Femur (tissue), 1 donor: ENCODE data around the gene KBTBD4.

ENCODE experiments used
- DNase-seq: peaks from one replicate; pipeline ENCODE4 v3.0.0-alpha.2; 2017

Gene KBTBD4

GRCh38 chr11:47578524-47579494 is at the start of gene KBTBD4, which contains the start of gene NDUFS3:
Gene KBTBD4 (minus strand): TSS chr11:47578970. CDS start chr11:47578951, 19 bp downstream.
Gene NDUFS3 (plus strand): TSS chr11:47579074. CDS start chr11:47579092, 18 bp downstream.
- peak; percentile 94 for DNase-seq

- no peak for DNase-seq
These were observed 49.3 kb upstream of the KBTBD4 start for GRCh38 chr11:47628026-47628425.

- no peak for DNase-seq
These were observed 47.5 kb upstream of the KBTBD4 start for GRCh38 chr11:47626234-47626633.

DNA sequence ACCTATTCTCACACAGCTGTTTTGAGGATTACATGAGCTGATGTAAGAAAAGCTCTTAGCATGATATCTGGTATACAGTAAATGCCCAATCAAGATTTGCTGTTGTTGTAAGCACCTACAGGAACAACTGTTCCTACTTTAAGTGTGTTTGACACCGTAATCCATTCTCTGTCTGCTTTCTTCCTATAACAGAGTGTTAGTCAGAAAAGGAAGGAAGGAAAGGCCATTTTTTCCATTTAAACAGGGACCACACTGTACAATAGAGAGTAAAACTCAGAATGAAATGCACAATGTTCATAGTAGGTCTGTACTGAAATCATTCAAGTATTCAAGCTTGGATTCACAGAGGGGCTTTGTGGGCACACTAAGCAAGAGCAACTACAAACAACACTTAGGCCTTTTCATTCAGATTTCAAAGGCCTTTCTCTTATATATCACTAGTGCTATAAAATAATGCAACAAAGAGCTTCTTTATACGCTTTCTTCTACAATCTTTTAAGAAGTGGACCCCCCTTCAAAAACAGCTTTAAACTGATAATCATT is 42.1 kb upstream of the KBTBD4 start:
- no peak for DNase-seq

DNA sequence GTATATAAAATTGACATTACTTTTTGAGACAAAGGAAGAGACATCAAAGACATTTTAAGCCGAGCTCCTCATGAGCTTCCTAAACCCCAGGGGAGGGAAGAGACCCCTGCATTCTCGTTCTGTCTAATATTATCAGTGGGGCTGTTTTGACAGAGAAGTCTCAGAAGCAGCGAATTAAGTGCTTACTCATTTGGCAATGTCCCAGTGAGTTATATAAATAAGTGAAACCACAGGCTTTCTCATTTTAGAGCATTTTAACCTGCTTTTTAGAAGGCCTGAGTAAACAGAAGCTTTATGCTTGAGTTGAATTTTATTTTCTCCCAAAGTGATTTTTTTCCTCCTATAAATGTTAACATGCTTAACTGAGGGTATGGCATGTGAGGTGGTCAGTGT is 38.6 kb upstream of the KBTBD4 start:
- no peak for DNase-seq

- peak; percentile 76 for DNase-seq
These were observed 38.1 kb upstream of the KBTBD4 start for GRCh38 chr11:47616726-47617416.

- DNase-seq = no peak
These were observed 36.5 kb upstream of the KBTBD4 start for GRCh38 chr11:47615249-47615648.

DNA sequence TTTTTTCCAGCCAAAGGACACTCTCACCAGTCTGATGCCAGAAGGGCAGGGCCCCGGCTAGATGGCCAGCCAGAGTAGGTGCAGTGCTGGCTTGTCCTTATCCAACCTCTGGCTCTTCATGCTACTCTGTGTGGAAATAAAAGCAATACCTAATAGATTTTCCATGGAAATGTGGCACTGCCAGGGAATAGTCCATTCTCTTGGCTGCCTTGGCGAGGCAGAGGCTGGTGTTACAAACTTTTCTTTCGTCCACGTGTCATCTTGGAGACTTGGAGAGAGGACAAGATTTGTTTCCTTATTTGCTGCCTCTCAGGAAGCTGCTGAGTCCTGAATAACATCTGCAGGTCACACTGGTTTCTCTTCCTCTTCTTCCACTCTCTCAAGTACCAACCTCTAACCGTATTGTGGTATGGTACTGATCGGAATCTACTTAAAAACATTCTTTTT is 32.6 kb upstream of the KBTBD4 start:
- peak; percentile 52 for DNase-seq

DNA sequence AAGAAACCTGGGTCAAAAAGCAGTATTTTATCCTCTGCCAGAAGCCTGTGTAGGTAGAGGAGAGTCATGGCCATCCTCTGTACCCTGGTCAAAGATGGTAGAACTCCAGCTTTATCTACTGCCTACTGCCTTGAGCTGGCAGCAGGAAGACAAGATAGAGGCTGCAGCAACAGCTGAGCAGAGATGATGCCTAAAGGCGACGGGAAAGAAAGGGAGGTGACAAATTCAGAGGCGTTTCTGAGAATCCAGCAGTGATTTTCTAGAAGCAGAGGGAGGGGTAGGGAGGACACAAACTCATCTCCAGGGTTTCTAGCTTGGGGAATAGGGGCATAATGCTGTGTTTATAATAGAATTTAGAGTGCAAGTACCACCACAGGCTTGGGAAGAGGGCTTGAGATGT is 30.9 kb upstream of the KBTBD4 start:
- no peak for DNase-seq

DNA sequence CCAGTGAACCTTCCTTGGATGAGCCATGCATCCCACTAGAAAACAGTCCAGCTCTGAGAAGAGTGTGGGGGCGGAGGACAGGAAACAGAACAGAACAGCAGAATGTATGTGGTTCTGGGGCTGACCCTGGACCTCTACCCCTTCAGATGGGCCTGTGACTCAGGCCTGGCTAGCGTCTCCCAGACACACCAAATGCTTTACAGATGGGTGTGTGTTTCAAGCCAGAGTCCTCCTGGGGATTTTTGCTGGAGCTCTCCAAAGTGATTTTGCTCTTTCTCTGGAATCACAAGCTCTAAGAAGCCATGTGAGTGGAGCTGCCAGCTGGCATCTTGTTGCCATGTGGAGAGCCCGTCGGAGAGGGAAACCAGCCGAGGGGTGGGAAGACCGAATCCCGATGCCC is 28.6 kb upstream of the KBTBD4 start:
- peak; percentile 62 for DNase-seq

DNA sequence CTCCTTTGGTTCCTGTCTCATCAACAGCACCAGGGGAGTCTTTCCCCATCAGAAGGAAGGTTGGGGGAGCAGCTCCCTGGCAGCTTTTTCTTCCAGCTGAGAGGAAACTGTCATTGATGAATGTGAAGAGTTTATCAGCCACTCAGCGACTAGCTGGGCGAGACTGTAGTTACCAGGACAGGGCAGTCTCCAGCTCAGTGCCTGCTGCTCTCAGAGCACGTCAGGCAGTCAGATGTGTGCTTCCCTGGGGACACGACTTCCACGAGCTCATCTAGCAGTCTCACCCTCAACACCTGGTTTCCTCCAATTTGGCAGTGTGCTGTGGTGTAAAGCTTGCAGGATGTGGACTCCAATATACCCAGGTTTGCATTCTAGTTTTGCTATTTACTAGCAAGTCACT is 28.0 kb upstream of the KBTBD4 start:
- DNase-seq = no peak

GRCh38 chr11:47605921-47606320 is 27.2 kb upstream of the KBTBD4 start:
- no peak for DNase-seq

DNA sequence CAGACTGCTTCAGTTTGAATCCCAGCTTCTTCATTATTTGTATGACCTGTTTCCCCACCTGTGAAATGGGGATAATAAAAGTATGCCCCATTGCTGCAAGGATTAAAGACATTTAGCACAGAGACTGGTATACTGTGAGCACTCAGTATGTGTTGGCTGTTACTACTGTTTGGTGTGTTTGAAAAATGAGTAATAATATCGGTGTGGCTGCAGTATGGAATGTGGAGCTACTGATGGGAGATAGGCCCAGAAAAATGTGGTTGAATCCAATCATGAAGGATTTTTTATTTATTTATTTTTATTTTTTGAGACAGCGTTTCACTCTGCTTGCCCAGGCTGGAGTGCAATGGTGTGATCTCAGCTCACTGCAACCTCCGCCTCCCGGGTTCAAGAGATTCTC is 24.5 kb upstream of the KBTBD4 start:
- DNase-seq = no peak

DNA sequence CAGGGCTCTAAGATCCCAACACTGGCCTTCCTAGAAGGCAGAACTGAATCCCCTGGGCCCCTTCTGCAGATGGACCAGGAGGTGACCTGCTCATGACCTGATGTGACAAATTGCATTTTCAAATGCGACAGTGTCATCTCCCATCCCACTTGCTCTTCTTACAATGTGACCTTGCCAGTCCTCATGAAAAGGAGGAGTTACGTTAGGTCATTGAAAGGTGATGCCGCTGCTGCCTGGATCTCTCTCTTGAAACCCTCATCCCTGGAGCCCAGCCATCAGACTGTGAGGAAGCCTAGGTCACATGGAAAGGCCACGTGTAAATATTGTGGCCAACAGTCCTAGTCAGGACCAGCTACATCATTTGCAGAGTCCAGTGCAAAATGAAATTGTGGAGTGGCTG is 21.1 kb upstream of the KBTBD4 start:
- no peak for DNase-seq

DNA sequence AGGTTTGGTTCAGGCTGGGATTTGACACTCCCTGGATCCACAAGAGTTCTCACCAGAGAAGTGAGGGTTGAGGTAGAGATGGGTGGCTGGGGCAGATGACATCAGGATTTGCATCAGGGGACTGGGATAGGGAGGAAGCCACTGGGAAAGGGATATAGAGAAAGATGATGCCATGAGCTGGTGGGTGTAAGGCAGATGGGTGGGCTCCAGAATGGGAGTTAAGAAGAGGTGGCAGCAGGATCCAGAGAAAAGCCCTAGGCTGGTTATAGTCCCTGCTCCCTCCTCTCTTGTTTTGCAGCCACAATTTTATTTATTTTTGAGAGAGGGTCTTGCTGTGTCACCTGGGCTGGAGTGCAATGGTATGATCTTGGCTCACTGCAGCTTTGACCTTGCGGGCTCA is 17.2 kb upstream of the KBTBD4 start:
- DNase-seq = no peak

- DNase-seq = no peak
These were observed 16.3 kb upstream of the KBTBD4 start for GRCh38 chr11:47595029-47595428.

DNA sequence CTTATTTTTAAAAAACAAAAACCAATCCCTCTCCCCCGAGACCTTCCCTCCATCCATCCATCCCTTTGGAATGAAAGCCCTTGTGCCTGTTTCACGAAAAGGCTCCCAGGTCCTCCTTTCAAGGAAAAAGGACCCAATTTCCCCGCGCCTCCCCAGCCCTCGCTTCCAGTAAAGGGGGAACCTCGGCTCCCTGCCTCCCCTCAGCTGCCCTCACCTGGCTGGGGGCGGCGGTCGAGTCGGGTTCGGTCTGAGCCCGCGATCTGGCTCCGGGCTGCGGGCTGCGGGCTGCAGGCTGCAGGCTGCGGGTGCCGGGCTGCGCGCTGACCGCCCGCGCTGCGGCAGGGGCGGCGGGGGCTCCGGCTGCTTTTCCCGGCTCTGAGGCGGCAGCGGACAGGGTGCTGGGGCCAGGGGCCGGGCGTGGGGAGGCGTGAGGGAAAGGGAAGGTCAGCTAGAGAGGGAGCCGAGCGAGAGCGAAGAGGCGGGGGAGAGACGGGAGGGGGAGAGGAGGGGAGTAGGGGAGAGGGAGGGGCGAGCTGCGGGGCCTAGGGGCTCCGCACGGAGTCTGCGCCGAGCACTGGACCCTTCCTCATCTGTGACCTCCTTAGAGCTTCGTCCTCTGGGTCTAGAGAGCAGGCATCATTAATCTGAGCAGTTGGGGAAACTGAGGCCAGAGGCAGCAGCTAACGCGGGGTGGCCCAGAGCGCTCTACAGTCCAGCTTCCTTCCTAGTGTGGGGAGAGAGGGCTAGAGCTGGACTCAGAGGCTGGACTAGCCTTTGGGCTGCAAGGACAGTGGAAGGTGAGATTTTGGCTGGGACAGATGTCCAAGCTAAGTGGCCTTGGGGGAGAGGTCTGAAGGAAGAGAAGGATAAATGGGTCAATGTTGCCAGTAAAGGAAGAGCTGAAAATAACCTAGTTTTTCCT is 15.4 kb upstream of the KBTBD4 start, which contains the start of gene C1QTNF4:
C1QTNF4 (minus strand) TSS at position 478 of the 922 bp plus-strand sequence. CDS start 3,601 bp downstream, outside the sequence.
- DNase-seq = no peak

DNA sequence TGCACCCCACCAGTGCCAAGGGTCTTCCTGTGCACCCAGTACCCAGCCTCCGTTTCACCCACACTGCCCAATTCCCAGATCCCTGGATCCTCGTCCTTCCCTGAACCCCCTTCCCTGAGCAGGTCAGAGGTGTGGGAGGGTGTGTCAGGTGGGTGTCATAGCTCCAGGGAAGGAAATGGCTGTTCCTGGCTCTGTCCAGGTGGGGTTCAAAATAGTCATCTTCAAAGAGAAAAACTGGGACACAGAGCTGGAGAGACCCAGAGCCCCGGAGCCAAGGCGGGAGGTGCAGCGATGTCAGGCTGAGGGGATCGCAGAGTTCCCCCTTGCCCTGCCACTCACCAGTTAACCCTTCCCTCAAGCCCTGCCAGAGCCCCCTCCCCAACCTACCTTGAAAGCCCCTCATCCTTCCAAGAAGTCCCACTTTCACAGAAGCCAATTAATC is 14.7 kb upstream of the KBTBD4 start:
- DNase-seq = no peak

GRCh38 chr11:47592970-47593369 is 14.2 kb upstream of the KBTBD4 start:
- DNase-seq = no peak

DNA sequence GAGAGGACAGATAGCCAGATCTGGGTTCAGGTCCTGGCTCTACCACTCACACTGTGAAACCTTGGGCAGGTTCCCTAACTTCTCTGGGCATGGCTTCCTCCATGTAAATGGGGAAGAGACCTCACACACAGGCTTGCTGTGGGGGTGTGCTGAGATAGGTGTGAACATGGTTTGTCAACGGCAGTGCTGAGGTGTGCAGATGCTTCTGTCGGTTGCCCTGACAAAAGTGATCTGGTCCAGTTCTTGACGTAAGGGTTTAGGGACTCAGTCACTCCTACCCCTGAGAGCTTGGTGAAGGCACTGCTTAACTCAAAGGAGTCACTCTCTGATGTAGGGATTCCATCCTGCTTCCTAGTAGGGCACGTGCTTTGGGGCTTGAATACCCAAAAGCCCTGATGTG is 13.5 kb upstream of the KBTBD4 start:
- DNase-seq = no peak

GRCh38 chr11:47591764-47592163 is 13.0 kb upstream of the KBTBD4 start:
- DNase-seq = peak; percentile 26
